AG09309 (cell line): ENCODE data around the gene NDUFS4.
"Not testable (repeated sequence)": the region's sequence is repeated elsewhere in the genome, so short reads cannot be mapped to it uniquely, and the experiment has no call there.

Experiments used
- DNase-seq: peaks from one replicate; pipeline ENCODE4 v3.0.0-alpha.2; 2010; ENCODE audit warnings: low read depth
- H3K4me3 ChIP-seq: 2 replicates; pipeline ENCODE4 v1.5.1; 2011; ENCODE audit warnings: mild to moderate bottlenecking, low read depth, low read length, moderate library complexity; ENCODE audit not compliant: control insufficient read depth
- CTCF ChIP-seq: IDR thresholded peaks from 2 replicates; pipeline ENCODE4 v1.5.1; 2011; ENCODE audit warnings: mild to moderate bottlenecking, low read depth, low read length, inconsistent platforms; ENCODE audit not compliant: insufficient read depth, control insufficient read depth; ENCODE audit errors: missing control alignments

Gene NDUFS4

DNA sequence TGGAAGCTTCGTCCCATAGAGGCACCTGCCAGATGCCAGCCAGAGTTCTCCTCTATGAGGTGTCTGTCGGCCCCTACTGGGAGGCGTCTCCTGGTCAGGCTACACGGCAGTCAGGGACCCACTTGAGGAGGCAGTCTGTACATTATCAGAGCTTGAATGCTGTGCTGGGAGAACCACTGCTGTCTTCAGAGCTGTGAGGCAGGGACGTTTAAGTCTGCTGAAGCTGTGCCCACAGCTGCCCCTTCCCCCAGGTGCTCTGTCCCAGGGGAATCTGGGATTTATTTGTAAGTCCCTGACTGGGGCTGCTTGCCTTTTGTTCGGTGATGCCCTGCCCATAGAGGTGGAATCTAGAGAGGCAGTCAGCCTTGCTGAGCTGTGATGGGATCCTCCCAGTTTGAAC is 70.8 kb downstream of the NDUFS4 start:
- DNase-seq = no peak
- TF ChIP-seq CTCF = no peak
- no peak overlapping the region for H3K4me3 ChIP-seq

DNA sequence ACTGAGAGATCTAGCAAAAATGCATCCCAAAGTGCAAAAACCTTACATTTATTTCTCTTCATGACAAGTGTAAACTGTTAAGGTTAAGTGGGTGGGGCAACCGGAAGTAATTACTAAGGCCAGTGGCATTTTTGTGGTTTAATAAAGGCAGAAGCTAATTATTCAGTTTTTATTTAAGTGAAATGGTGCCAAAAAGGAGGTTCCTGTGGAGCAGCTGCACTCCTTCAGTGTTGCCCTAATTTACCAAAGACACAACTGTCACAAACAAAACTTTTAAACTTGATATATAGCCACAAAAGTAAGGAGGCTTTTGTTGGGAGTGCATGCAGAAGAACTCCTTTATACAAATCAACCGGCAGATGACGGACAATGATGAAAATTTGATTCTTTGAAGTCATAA is 81.6 kb downstream of the NDUFS4 start:
- no peak for TF ChIP-seq CTCF
- peak; percentile 2 for DNase-seq
- no peak overlapping the region for H3K4me3 ChIP-seq

GRCh38 chr5:53643445-53643844 is 83.0 kb downstream of the NDUFS4 start:
- no peak for DNase-seq
- no peak overlapping the region for H3K4me3 ChIP-seq
- TF ChIP-seq CTCF = no peak

DNA sequence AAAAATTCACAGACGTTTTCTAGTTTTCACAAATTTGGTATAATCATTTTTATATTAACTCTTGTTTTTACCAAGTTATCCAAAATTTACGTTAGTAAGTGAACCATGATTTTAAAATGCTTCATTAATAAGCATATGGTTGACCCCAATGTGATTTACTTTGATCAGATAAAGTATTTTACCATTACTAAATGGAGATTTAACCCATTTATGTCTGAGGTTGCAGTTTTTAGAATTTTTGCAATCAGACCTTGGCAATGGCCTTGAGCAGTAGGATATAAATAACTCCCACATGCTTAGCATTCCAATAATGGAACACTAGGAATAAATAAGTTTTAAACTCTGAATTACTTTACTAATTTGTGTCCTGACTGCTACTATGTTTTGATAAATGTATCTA is 84.6 kb downstream of the NDUFS4 start:
- DNase-seq = no peak
- no peak for TF ChIP-seq CTCF
- no peak overlapping the region for H3K4me3 ChIP-seq

- no peak for TF ChIP-seq CTCF
- no peak overlapping the region for H3K4me3 ChIP-seq
- DNase-seq = no peak
Observed at GRCh38 chr5:53649352-53649751, 88.9 kb downstream of the NDUFS4 start.

- H3K4me3 ChIP-seq, DNase-seq: not testable (repeated sequence)
Observed at GRCh38 chr5:53660573-53660972, 100.1 kb downstream of the NDUFS4 start.

- not testable (repeated sequence) for DNase-seq, H3K4me3 ChIP-seq
Observed at GRCh38 chr5:53665313-53665712, 104.9 kb downstream of the NDUFS4 start.

- no peak for TF ChIP-seq CTCF
- no peak overlapping the region for H3K4me3 ChIP-seq
- DNase-seq = no peak
Observed at GRCh38 chr5:53667621-53668020, 107.2 kb downstream of the NDUFS4 start.
